HG03108 (cell line): ENCODE data around the gene COBL.

Source experiments
- ATAC-seq: cut with Tn5 transposase; IDR thresholded peaks from one replicate; pipeline ENCODE4 v1.9.1; 2021; ENCODE audit warnings: moderate library complexity; ENCODE audit not compliant: unreplicated experiment

The COBL gene

DNA sequence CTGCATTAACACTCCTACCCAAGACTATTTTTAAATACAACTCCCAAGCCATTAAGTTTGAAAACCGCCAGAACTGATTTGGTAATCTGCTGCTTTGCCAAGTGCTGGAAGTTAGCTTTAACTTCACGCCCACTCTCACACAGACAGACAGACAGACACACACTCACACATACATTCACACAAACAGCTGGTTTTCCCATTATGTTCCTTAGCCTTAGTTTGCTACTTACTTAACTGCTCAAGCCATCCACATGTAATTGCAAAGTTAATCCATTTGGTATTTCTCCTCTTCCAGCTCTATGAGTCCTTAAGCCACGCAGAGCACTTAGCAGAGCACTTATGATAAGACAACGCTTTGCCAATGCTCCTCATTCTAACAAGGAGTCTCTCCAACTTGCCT is 8.3 kb downstream of the COBL start:
- ATAC-seq = no peak

DNA sequence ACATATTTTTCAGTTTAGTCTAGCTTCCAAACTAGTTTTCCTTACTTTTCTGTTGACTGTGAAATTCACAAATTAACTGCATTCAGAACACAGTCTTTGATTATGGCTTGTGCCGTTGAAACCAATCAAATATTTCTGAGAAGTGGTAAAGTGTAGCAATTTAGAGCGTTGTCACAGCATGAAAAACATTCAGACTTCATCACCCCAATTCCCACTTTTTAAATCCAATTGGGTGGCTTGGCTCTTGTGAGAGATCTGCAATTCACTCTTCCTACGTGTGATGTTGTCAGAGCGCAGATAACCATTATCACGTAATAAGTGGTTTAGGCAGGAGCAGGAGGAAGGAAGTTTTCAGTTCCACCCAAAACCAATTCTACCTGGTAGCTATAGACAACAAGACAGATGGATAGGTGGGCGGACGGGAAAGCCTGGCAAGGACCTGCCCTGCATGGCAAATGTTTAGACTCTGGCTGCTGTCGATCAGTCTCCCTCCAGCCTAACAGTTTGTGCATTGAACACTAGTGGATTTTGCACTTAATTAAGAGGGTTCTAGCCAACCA is 8.9 kb downstream of the COBL start:
- no peak for ATAC-seq

DNA sequence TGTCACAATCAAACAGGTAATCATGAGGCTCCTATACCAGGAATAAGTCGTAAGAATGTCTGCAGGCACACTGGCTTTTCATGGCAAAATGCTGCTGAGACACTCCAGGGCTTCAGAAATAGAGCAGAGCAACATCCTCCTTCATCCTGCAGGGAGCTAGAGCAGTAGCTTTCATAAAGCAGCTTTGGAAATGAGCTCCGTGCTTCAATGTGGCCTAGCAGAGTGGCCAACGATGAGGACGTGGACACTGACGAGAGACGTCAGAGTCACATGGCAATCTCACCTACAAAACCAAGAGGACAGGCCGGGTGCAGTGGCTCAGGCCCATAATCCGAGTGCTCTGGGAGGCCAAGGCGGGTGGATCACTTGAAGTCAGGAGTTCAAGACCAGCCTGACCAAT is 9.8 kb downstream of the COBL start:
- no peak for ATAC-seq

DNA sequence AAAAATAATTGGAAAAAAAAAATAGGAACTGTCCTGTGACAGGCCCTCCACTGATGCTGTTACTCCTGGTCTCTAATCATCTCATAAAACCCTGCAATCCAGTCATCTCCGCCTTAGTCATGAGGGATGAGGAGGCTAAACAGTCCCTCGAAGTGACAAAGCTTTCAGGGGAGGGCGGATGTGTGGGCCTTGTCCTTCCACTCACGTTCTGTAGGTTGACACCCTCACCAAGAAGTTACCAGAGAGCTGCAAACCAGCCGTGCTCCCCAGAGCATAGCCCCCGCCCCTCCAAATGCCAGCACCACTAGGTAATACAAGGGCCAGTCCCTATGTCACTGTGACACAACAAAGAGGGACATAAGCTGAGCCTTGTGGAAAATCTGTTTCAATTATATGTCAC is 11.9 kb downstream of the COBL start:
- no peak for ATAC-seq

DNA sequence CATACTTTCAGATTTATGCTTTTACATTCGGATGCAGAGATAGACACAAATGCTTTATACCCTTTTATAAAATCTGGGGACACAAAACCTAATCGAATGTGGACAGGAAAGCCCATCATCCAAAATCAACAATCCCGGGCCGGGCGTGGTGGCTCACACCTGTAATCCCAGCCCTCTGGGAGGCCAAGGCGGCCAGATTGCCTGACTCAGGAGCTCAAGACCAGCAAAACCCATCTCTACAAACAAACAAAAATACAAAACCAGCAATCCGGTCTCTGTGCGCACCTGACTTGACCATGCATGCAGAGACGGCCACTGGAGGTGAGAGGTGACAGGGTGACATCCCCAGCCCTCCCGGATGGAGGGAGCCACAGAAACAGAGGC is 13.5 kb downstream of the COBL start:
- ATAC-seq = no peak

DNA sequence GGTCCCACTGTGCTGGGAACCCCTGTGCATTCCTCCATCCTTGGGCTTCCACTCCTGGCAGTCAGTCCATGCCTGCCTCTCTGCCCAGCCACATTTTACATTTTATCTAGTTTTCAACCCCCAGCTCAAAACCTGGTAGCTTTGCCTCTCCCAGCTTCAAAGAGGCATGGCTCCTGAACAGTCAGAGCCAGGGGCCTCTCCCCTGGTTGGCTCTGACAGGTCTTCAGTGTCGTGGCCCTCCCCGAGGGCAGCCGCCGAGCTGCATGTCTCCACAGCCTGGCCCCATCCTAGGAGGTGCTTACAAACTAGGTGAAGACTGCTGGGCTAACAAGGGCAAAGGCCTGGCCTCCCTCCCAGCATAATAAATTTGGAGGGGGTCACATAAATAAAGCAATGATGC is 14.8 kb downstream of the COBL start:
- ATAC-seq = no peak

DNA sequence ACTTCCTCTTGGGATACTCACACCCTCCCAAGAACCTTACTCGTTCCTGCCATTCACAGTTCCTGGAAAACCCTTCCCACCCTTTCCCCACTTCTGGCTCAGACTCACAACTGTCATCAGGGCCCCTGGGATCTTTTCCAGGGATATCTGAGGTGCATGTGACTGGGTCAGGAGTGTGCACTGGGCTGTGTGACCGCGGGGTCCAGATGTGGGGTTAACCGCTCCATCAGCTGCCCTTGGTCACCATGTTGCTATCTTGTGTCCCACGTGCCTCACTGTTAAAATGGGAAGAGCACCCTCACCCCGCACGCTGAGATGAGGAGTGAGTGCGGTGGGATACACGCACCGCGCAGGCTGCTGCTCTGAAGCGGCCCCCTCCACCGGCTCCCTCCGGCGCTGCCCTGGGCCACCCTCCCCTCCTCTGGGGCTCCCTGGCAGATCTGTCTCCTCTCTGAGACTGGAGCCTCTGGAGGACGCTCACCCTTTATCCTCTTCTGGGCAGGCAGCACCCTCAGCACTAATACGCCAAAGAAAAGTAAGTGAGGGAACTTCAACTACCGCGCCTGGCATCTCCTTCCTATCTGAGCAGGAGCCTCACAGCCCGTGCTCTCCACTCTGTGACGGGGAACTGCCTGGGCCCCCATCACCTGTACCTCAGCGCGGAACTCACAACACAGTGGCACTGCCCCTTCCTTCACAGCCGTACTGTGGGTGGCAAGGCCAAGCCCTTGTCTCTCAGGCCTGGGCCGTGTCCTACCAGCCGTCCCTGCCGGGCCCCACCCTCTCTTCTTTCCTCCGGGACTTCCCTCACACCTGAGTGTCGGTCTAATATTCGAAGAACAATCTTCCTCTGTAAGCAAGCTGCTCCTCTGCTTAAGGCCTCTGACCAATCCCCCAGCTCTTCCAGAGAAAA is 15.6 kb downstream of the COBL start:
- no peak for ATAC-seq

DNA sequence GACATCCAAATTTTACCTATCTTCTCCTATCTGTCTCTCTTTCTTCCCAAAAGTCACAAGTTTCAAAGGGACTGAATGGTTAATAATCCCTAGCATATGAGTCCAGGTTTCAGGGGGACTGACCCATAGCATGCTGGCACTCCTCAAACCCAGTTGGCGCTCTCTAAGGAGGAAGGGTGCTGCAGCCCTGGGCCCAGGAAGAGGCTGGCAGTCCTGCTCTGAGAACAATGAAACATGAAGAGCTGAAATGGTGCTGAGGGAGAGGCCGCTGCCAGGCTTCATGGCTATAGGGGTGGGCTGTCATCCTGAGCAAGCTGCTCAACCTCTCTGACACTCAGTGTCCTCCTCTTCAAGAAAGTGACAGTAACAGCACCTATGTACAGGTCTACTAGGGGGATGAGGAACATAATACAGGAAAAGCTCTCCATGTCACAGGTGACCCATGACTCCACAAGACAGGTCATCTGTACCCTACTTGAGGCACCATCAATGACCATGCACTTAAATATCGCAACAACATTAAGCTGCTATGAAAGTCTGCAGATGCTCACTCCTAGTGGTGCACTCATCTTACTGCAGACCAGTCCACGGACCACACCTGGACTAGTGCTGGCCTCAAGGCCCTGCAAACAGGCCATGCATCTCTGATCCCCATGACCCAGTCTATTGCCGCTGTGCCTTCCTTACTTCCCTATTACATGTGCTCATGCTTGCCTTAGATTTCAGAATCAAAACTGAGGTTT is 17.0 kb downstream of the COBL start:
- no peak for ATAC-seq

DNA sequence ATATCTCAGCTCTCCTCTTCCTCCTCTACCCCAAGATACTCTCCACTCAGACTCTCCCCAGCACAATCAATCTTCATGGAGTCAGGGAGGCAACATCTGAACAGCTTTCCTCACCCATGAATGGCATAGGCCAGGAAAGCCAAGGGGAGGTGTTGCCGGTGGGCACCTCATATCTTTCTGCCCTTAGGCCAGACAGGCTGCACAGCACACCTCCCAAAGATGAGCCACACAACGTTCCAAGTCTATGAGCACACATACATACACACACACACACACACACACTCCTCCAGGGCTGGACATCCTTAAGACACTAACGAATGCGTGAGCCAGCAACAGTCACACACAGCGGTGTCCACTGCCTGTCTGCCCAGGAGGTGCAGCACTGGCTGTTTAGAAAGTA is 17.7 kb downstream of the COBL start:
- no peak for ATAC-seq

DNA sequence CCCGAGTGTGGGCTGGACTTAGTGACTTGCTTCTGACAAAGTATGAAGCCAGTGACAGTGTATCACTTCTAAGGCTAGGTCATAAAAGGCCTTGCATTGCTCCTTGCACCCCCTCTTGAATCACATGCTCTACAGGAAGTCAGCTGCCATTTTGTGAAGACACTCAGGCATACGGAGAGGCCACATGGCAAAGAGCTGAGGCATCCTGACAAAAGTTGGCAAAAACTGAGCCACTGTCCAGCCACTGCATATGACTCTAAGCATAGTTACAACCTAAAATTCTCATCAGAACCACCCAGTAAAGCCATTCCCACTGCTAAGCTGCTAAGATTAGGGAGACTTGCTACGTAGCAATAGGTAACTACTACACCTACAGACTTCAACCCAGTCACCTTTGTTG is 18.6 kb downstream of the COBL start:
- ATAC-seq = no peak

DNA sequence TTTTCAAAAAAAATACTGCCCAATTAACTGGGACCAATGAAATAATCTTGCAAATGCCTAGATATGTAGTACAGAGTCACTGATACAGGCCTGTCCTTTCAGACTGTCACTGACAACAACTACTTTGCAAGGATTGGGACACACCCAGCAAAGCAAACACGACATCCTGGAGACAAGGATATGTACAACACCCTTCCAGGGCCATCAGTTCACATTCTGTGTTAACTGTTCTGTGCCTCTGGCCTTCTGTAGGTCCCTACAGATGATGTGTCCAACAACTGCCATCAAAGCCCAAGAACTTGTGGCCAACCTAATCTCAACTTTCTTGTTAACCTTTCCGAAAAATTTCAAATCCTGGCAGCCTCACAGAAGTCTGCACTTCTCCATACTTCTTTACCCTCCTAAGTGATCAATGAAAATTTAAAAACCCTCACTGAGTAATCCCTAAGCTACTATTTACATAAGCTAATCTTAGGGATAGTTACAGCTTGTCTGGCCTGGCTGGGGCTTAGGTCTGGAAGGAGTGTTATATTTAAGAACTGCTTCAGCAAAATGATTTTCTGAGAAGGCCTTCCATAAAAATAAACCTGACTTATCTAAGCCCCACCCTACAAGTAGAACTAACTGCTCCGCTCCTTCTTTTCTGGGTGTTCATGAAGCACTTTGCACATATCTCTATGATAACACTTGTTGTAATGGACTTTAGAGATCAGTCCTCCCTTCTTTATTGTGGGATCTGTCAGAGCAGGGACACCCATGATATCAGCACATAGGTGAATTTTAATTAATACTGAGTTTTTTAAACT is 21.0 kb downstream of the COBL start:
- no peak for ATAC-seq

DNA sequence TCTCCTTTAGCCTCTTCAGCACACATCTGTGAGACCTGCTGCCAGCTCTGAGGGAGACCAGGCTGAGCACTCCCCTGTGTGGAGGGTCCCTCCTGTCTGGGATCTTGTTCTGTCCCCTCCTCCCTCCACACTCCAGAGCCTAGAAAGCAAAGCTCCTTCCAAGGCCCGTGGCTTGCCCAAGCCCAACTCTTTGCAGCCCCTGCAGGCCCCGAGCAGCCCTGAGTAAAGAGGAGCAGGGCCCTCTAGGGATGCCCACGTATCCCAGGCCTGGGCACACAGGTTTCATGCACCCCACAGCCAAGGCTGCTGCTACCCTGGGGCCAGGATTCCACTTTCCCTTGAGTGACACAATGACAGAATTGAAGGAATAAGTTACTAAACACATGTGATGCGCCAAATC is 24.0 kb downstream of the COBL start:
- ATAC-seq = no peak

DNA sequence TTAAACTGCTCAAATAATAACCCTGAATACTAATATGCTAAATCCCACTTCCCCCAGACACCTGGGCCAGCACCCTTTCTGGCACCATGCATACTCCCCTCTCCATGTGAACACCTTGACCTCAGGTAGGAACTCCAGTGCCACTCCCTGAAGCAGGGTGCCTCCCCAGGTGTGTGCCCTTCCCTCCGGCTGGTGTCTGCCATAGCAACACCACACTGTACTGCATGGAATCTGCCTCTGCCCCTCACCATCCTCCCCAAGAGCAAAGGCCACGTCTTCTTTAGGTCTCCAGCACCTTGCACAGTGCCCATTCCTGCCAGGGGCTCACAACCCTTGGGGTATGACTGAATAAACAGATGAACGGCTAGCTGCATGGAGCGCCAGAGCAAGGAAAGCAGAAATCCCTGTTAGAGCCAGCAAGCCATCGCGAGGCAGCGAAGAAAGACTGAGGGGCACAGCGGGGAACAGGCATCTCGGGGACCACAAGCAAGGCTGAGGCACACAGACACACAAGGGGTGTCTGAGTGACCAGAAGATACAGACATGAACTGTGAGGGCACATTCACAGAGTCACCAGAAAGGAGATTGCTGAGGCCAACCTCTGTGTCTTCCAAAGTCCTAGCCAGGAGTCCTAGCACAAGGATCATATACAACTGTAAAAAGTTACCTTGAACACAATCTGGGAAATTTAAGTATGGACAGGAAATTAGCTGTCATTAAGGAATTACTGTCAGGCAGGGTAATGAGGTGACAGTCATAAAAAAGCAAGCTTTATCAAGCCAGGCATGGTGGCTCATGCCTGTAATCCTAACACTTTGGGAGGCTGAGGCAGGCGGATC is 25.7 kb downstream of the COBL start:
- no peak for ATAC-seq

DNA sequence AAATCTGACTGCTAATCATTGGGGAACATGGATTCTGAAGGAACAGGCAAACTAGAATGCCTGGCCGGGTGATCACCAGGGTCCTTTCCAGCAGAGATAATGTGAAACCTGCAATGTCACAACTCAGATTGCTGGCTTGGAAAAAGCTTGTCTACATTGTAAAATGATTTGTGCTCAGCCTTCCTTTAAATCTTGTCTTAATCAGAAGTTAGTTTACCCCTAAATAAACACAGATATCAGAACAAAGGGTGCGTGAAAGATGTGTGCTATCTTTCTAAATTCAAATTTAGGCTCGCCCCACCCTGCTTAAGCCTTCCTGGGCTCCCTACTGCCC is 26.3 kb downstream of the COBL start:
- ATAC-seq = no peak

DNA sequence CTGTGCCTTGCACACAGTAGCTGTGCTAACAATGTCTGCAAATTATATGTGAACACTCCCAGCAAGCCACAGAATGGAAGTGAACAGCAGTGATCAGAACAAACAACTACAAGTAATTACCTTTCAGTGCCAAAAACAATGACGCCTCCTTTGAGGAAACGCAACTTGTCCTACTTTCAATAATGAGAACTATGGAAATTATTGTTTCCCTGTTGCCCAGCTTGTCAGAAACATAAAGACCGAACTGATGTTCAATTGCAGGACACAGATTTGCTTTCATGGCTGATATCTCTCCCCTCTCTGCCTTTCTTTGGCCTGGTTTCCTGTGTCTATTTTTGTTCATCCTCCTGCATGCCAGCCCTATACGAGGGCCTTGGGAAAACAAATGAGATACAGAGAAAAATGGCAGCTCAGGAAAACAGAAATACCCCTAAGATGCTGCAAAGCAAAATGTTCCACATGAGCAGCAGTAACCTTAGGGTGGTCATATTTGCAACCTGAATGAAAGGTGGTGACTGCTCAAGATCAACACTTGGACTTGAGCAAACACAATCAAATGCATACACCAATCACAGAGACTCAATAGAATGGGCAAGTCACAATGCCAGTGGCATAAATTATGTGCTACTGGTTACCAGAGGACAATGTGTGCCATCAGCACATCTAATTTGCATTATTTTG is 26.8 kb downstream of the COBL start:
- no peak for ATAC-seq

DNA sequence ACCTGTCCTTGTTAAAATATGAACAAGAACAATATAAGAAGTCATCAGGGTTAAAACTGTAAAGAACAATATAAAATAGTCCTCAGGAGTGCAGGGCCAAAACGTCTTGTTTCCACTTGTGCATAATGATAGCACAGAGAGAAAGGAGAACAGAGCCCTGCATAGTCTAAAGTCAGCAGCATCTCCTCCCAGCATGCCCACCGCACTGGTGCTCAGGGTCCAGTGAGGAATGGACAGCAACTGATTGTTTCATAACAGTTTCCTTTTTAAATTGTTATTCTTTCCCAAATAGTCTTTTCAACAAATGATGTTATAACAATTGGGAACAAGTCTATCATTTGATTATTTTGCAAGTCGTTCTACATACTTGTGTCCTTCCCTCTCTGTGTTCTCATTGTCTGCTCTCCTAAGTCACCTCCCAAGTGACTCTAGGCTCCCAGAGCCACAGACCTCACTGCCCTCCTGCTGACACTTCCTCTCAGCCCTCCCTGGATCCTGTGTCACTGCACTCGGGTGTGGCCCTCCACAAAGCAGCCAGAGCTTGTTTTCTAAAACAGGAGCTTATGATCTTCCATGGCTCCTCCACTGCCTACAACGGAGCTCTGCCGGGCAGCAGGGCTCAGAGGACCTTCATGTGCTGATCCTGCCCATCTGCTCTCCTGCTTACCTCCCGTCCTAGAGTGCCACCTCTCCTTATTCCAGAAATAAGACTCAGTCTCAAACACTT is 27.6 kb downstream of the COBL start:
- ATAC-seq = no peak

DNA sequence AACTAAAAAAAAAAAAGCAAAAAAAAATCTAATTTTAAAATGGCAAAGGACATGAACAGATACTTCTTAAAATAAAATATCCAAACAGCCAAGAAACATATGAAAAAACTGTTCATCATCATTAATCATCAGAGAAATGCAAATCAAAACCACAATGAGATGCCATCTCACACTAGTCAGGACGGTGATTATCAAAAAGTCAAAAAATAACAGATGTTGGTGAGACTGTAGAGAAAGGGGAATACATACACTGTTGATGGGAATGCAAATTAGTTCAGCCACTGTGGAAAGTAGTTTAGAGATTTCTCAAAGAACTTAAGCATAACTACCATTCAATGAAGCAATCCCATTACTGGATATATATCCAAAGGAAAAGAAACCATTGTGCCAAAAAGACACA is 30.2 kb downstream of the COBL start:
- ATAC-seq = no peak

DNA sequence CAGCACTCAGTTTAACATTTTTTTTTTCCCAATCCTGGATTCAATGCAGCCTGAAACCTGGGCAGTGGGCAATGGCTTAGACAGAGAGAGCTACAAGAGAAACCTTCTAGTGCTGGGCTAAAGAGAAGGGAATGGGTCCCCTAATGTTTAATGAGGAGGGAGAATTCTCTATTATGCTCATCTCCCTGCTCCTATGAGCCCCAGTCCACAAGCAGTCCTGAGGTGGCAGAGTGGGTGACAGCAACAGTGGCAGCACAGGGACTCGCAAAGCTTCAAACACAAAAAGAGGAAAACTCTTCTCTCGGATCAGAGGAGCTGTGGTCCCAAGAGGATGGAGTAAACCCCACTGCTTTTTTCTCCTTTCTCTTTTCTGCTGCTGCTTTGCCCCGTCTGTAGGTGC is 36.5 kb downstream of the COBL start:
- ATAC-seq = no peak

DNA sequence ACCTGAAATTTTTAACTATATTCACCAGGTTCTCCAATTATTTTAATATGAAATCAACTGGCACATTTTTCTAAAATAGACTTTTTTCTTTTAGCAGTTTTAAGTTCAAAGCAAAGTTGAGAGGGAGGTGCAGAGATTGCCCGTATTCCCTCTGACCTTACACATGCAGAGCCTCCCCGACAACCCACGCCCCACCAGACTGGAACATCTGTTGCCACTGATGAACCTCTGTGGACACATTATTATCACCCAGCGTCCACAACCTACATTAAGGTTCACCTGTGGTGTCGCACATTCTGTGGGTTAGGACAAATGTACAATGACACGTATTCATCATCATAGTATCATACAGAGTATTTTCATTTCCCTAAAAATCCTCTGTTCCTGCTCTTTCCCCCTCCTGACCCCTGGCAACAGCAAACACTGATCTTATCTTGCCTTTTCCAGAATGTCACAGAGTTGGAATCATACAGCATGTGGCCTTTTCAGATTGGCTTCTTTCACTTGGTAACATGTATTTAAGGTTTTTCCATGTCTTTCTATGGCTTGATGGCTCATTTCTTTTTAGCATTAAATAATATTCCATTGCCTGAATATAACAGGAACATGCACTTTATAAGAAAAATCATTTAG is 37.1 kb downstream of the COBL start:
- no peak for ATAC-seq
